Measurements from ENCODE around the gene FGF12. TPM values are rescaled to one million over a fixed set of nuclear protein-coding genes. Genes with fewer than 3 reads are reported as not detected.

Gene FGF12
- total RNA-seq, 2 experiments from 2014 or later = not detected

DNA sequence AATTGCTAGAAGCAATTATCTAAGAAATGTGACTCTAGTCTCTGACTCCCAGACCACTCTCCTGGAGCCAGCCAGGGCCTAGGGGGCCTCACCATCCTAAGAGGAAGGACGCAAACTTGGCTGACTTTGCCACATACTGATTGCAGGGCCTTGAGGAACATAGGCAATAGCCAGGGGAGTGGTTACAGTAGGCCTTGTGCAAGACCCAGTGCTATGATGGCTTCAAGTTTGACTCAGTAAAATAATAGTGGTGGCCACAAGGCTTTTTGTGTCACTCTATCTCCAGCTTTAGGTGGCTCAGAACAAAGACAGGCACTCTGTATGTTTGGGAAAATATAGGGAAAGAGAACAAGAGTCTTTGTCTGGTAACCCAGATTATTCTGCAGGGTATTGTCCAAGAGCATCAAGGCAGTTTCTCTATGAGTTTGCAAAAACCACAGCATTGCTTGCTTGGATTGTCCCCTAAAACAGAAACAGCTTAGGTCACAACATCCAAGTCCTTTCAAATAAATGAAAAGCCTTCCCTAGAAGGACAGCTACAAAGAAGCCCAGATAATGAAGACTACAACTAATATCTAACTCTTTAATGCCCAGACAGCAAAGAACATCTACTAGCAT is 634.8 kb downstream of the FGF12 start:
- Mint-ChIP-seq H3K4me1 (ENCODE audit: low read depth) (no peaks in the 10 kb centered on the region), H3K27me3 (no peaks in the 10 kb centered on the region), H3K4me3 (no peak overlapping the region), H3K9me3 (peaks cover 7% of the 10 kb centered on the region), H3K27ac (no peak overlapping the region), H3K36me3 (ENCODE audit: low read depth) (no peaks in the 10 kb centered on the region)
- intact Hi-C loops (cut with DNase I, micrococcal nuclease) = no loop called here
- CTCF ChIA-PET = no interaction called here
- DNase-seq (no peak), ATAC-seq (ENCODE audit: poor library complexity) (no peak)
- H3K36me3 ChIP-seq (ENCODE audit: insufficient read depth, low read length) = no peaks in the 10 kb centered on the region
- H3K9me3 ChIP-seq (ENCODE audit: control insufficient read depth in 1 of 2, insufficient read depth in 1 of 2, low read length in 2 of 2) = peaks cover 0 to 6% of the 10 kb centered on the region in 2 experiments
- H3K27ac ChIP-seq (ENCODE audit: low read depth in 1 of 2, low read length in 2 of 2) = no peak overlapping the region
- H3K4me1 ChIP-seq (ENCODE audit: insufficient read depth, low read length) = no peaks in the 10 kb centered on the region
- H3K27me3 ChIP-seq (ENCODE audit: control insufficient read depth in 1 of 2, insufficient read depth in 2 of 2, low read length in 2 of 2) = no peaks in the 10 kb centered on the region
- no peak overlapping the region for H3K4me3 ChIP-seq (ENCODE audit: low read length)
- TF ChIP-seq, protein P1, sequence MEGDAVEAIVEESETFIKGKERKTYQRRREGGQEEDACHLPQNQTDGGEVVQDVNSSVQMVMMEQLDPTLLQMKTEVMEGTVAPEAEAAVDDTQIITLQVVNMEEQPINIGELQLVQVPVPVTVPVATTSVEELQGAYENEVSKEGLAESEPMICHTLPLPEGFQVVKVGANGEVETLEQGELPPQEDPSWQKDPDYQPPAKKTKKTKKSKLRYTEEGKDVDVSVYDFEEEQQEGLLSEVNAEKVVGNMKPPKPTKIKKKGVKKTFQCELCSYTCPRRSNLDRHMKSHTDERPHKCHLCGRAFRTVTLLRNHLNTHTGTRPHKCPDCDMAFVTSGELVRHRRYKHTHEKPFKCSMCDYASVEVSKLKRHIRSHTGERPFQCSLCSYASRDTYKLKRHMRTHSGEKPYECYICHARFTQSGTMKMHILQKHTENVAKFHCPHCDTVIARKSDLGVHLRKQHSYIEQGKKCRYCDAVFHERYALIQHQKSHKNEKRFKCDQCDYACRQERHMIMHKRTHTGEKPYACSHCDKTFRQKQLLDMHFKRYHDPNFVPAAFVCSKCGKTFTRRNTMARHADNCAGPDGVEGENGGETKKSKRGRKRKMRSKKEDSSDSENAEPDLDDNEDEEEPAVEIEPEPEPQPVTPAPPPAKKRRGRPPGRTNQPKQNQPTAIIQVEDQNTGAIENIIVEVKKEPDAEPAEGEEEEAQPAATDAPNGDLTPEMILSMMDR (IDR thresholded peaks at IDR 0.05) = no peak
- POLR2A ChIA-PET = no interaction called here

DNA sequence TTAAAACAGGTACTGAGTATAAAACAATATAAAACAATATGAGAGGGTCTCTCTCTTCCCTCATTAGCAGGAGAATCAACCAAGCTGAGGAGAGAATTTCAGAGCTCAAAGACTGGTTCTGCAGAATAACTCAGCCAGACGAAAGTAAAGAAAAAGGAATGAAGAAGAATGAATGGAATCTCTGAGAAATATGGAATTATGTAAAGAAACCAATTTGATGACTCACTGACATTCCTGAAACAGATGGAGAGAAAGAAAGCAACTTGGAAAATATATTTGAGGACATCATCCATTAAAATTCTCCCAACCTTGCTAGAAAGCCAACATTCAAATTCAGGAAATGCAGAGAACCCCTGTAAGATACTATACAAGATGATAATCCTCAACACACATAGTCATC is 635.5 kb downstream of the FGF12 start:
- intact Hi-C loops (cut with DNase I, micrococcal nuclease) = no loop called here
- Mint-ChIP-seq H3K27me3 (no peaks in the 10 kb centered on the region), H3K27ac (no peak overlapping the region), H3K4me3 (no peak overlapping the region), H3K9me3 (peaks cover 7% of the 10 kb centered on the region), H3K4me1 (ENCODE audit: low read depth) (no peaks in the 10 kb centered on the region), H3K36me3 (ENCODE audit: low read depth) (no peaks in the 10 kb centered on the region)
- H3K27ac ChIP-seq (ENCODE audit: low read depth in 1 of 2, low read length in 2 of 2) = no peak overlapping the region
- ChIA-PET POLR2A (no interaction called here), CTCF (no interaction called here)
- no peaks in the 10 kb centered on the region for H3K4me1 ChIP-seq (ENCODE audit: insufficient read depth, low read length)
- no peaks in the 10 kb centered on the region for H3K36me3 ChIP-seq (ENCODE audit: insufficient read depth, low read length)
- H3K9me3 ChIP-seq (ENCODE audit: control insufficient read depth in 1 of 2, insufficient read depth in 1 of 2, low read length in 2 of 2) = peaks cover 0 to 6% of the 10 kb centered on the region in 2 experiments
- DNase-seq = no peak
- no peak for ATAC-seq (ENCODE audit: poor library complexity)
- no peak overlapping the region for H3K4me3 ChIP-seq (ENCODE audit: low read length)
- TF ChIP-seq, protein P1 (IDR thresholded peaks at IDR 0.05) = no peak
- H3K27me3 ChIP-seq (ENCODE audit: control insufficient read depth in 1 of 2, insufficient read depth in 2 of 2, low read length in 2 of 2) = no peaks in the 10 kb centered on the region

DNA sequence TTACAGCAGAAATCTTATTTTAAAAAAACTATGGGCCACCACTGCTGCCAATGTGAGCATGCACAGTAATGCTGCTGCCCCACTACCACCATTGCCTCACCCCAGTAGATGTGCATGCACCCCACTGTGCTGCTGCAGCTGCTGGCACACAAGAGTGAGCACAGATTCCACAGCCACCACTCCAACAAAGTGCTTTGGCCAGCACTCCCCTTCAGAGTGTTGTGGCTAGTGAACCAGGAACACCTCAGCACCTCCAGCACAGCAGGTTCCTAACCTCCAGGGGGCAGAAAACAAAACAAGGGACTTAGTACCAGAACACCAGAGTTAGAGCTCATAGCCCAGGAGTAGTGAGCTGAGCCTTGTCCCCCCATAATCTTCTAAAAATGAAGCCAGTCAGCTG is 636.8 kb downstream of the FGF12 start:
- Mint-ChIP-seq H3K27me3 (no peaks in the 10 kb centered on the region), H3K27ac (no peak overlapping the region), H3K4me1 (ENCODE audit: low read depth) (no peaks in the 10 kb centered on the region), H3K4me3 (no peak overlapping the region), H3K36me3 (ENCODE audit: low read depth) (no peaks in the 10 kb centered on the region), H3K9me3 (peaks cover 7% of the 10 kb centered on the region)
- POLR2A ChIA-PET = no interaction called here
- DNase-seq = no peak
- CTCF ChIA-PET = no interaction called here
- H3K27me3 ChIP-seq (ENCODE audit: control insufficient read depth in 1 of 2, insufficient read depth in 2 of 2, low read length in 2 of 2) = no peaks in the 10 kb centered on the region
- H3K27ac ChIP-seq (ENCODE audit: low read depth in 1 of 2, low read length in 2 of 2) = no peak overlapping the region
- no peak overlapping the region for H3K4me3 ChIP-seq (ENCODE audit: low read length)
- no peak for ATAC-seq (ENCODE audit: poor library complexity)
- no peaks in the 10 kb centered on the region for H3K36me3 ChIP-seq (ENCODE audit: insufficient read depth, low read length)
- TF ChIP-seq, protein P1 (IDR thresholded peaks at IDR 0.05) = no peak
- intact Hi-C loops (cut with DNase I, micrococcal nuclease) = no loop called here
- H3K9me3 ChIP-seq (ENCODE audit: control insufficient read depth in 1 of 2, insufficient read depth in 1 of 2, low read length in 2 of 2) = peaks cover 0 to 6% of the 10 kb centered on the region in 2 experiments
- no peaks in the 10 kb centered on the region for H3K4me1 ChIP-seq (ENCODE audit: insufficient read depth, low read length)

Other genes starting within 250 kb of the FGF12 start
- under 1 TPM; 0.77 to 0.78 TPM for gene MB21D2, start 190.3 kb upstream of the FGF12 start, total RNA-seq